Endothelial cell of umbilical vein (primary cell): ENCODE data around the gene ZNF711. TPM values are rescaled to one million over a fixed set of nuclear protein-coding genes. Genes with fewer than 3 reads are reported as not detected.
"Not testable (repeated sequence)": the region's sequence is repeated elsewhere in the genome, so short reads cannot be mapped to it uniquely, and the experiment has no call there.

Source experiments
- BruUV-seq: library from RNA; stranded (reverse); fragments of 400-500 nt; replicated peaks from 2 replicates; lab custom pipeline; 2021; lab: Mats Ljungman, UMichigan
- CTCF ChIA-PET: fragments of 300-600, 350-600 bp; sonication (Branson Sonifier 250); formaldehyde crosslinking; loops from one replicate; lab custom pipeline; 2021; ENCODE audit warnings: antibody characterized with exemption, inconsistent platforms; lab: Charles Lee
- POLR2A ChIA-PET: fragments of 300-600, 350-600 bp; sonication (Branson Sonifier 250); formaldehyde crosslinking; loops from one replicate; lab custom pipeline; 2021; ENCODE audit warnings: antibody characterized with exemption, inconsistent platforms; lab: Charles Lee
- DNase-seq: peaks from one replicate; pipeline ENCODE4 v3.0.0-alpha.2; 2011; ENCODE audit warnings: low read depth, low spot score
- FAIRE-seq: peaks from 2 replicates; lab custom pipeline; 2011; peaks lifted over from hg19 to GRCh38; lab: Jason Lieb, UNC
- H2AFZ ChIP-seq: 2 replicates; pipeline ENCODE4 v1.6.0; 2012; ENCODE audit warnings: low read depth, low read length, control low read depth, inconsistent platforms
- H3K27ac ChIP-seq: 2 replicates; pipeline ENCODE4 v1.5.1; 2011; ENCODE audit warnings: low read depth, mild to moderate bottlenecking, control low read depth, low read length, moderate library complexity; ENCODE audit not compliant: insufficient read depth
- H3K27me3 ChIP-seq, 2 experiments: 2 replicates each; pipeline versions ENCODE4 v1.6.0 to v1.6.1; 2011; ENCODE audit warnings: low read length in 2 of 2, mixed read lengths in 1 of 2; ENCODE audit not compliant: control insufficient read depth in 2 of 2, insufficient read depth in 2 of 2
- H3K36me3 ChIP-seq, 2 experiments: 2 replicates in 1 of 2; 3 replicates in 1 of 2; pipeline ENCODE4 v1.5.1; 2011; ENCODE audit warnings: low read length in 2 of 2, mild to moderate bottlenecking in 1 of 2, moderate library complexity in 1 of 2; ENCODE audit not compliant: control insufficient read depth in 2 of 2, insufficient read depth in 2 of 2; ENCODE audit errors: extremely low read depth in 1 of 2
- H3K4me1 ChIP-seq: 3 replicates; pipeline ENCODE4 v1.5.1; 2011; ENCODE audit warnings: mild to moderate bottlenecking, low read length; ENCODE audit not compliant: control insufficient read depth, insufficient read depth; ENCODE audit errors: extremely low read depth
- H3K4me2 ChIP-seq: 2 replicates; pipeline ENCODE4 v1.6.1; 2011; ENCODE audit warnings: low read length, control low read depth, mixed read lengths; ENCODE audit not compliant: insufficient read depth
- H3K4me3 ChIP-seq, 3 experiments: fragments of 200-600 bp in 1 of 3; sonication (generic), shearing (Covaris generic) in 1 of 3; replicated peaks in 1 of 3; 2 replicates each; pipeline ENCODE4 v1.5.1; 2011 to 2016; ENCODE audit warnings: control low read depth in 3 of 3, low read length in 3 of 3, mild to moderate bottlenecking in 2 of 3, inconsistent platforms in 1 of 3, low read depth in 1 of 3, moderate library complexity in 1 of 3; ENCODE audit not compliant: insufficient read depth in 1 of 3
- H3K79me2 ChIP-seq: 2 replicates; pipeline ENCODE4 v1.6.0; 2012; ENCODE audit warnings: low read length, inconsistent platforms; ENCODE audit not compliant: control insufficient read depth, insufficient read depth
- H3K9ac ChIP-seq: replicated peaks from 2 replicates; pipeline ENCODE3; 2011; ENCODE audit warnings: low read length, control low read depth; ENCODE audit not compliant: insufficient read depth; ENCODE audit errors: extremely low read depth
- H3K9me1 ChIP-seq: replicated peaks from 3 replicates; pipeline ENCODE4 v1.6.0; 2011; ENCODE audit warnings: mild to moderate bottlenecking, low read length; ENCODE audit not compliant: control insufficient read depth, insufficient read depth; ENCODE audit errors: extremely low read depth
- H3K9me3 ChIP-seq: replicated peaks from 2 replicates; pipeline ENCODE4 v1.5.1; 2012; ENCODE audit warnings: low read length, inconsistent platforms; ENCODE audit not compliant: control insufficient read depth, insufficient read depth
- H4K20me1 ChIP-seq: replicated peaks from 2 replicates; pipeline ENCODE3; 2011; ENCODE audit warnings: mild to moderate bottlenecking, low read length; ENCODE audit not compliant: control insufficient read depth, insufficient read depth; ENCODE audit errors: extremely low read depth
- CTCF ChIP-seq, 2 donors: IDR thresholded peaks; 1 replicate in 1 of 2; 2 replicates in 1 of 2; pipeline ENCODE4 v1.5.1; 2011; ENCODE audit warnings: low read length in 2 of 2, mild to moderate bottlenecking in 2 of 2, moderate library complexity in 2 of 2, control low read depth in 1 of 2, inconsistent platforms in 1 of 2, low read depth in 1 of 2; ENCODE audit not compliant: insufficient read depth in 1 of 2; ENCODE audit errors: extremely low read depth in 1 of 2
- EZH2 ChIP-seq: IDR thresholded peaks from 2 replicates; pipeline ENCODE4 v1.6.1; 2012; ENCODE audit warnings: borderline replicate concordance, low read depth, mild to moderate bottlenecking, moderate library complexity, low read length, inconsistent platforms; ENCODE audit not compliant: severe bottlenecking
- FOS ChIP-seq: IDR thresholded peaks from 2 replicates; pipeline ENCODE4 v1.6.1; 2011; ENCODE audit warnings: mild to moderate bottlenecking, low read length, moderate library complexity, borderline replicate concordance; ENCODE audit not compliant: insufficient read depth
- GATA2 ChIP-seq: IDR thresholded peaks from 2 replicates; pipeline ENCODE4 v1.7.0; 2011; ENCODE audit warnings: low read depth, mild to moderate bottlenecking, moderate library complexity, mixed read lengths, low read length; ENCODE audit not compliant: insufficient read length, insufficient read depth
- JUN ChIP-seq: IDR thresholded peaks from 2 replicates; pipeline ENCODE4 v1.6.1; 2011; ENCODE audit warnings: borderline replicate concordance, low read depth; ENCODE audit not compliant: insufficient read length, insufficient read depth
- MAX ChIP-seq: IDR thresholded peaks from 2 replicates; pipeline ENCODE4 v1.6.1; 2011; ENCODE audit not compliant: insufficient read depth, insufficient read length
- MYC ChIP-seq: IDR thresholded peaks from one replicate; pipeline ENCODE4 v1.6.1; 2011; ENCODE audit warnings: mild to moderate bottlenecking, low read depth, low read length
- POLR2A ChIP-seq: IDR thresholded peaks from 2 replicates; pipeline ENCODE4 v1.6.1; 2012; ENCODE audit warnings: low read depth, mild to moderate bottlenecking, control low read depth, low read length
- POLR2AphosphoS5 ChIP-seq: IDR thresholded peaks from 2 replicates; pipeline ENCODE4 v1.6.1; 2012; ENCODE audit warnings: low read depth, mild to moderate bottlenecking, control low read depth, low read length, moderate library complexity; ENCODE audit not compliant: insufficient read depth
- dilution Hi-C: fragments of 300-500 bp; cut with MboI; formaldehyde crosslinking; loops from one replicate; pipeline ENCODE4 v1.15.0; 2019; ENCODE audit warnings: low sequenced_read_pairs; ENCODE audit not compliant: extremely low pct_ligation_motif_present
- intact Hi-C: fragments of 100-400 bp; cut with micrococcal nuclease; formaldehyde crosslinking; loops from one replicate; pipeline ENCODE4 v1.10.0; 2022
- polyA plus RNA-seq, 4 experiments: library from polyadenylated mRNA; depleted of rRNA in 3 of 4; stranded (reverse) in 3 of 4; unstranded in 1 of 4; fragments of >200 nt; gene quantifications; 2 replicates each; pipeline versions ENCODE4 v1.2.1 to v1.2.3, GENCODE V29; 2011 to 2012; ENCODE audit warnings: missing spikeins in 1 of 4
- total RNA-seq: library from RNA; stranded (reverse); gene quantifications from 2 replicates; pipeline ENCODE4 v1.2.3, GENCODE V29; 2021

ZNF711 gene
- total and polyA plus RNA-seq, 2 donors (not counting 3 experiments of a cell fraction or from before 2014, with no cell fraction given), result 2.2 to 5.0 TPM

- TF ChIP-seq JUN, result no peak
- no peak for TF ChIP-seq CTCF (IDR thresholded peaks at IDR 0.05; ENCODE audit: extremely low read depth in 1 of 2, insufficient read depth in 1 of 2, low read depth in 1 of 2, low read length in 2 of 2)
- TF ChIP-seq MAX, result no peak
- TF ChIP-seq EZH2, result no peak
- TF ChIP-seq FOS, result no peak
- TF ChIP-seq POLR2A, result no peak
- TF ChIP-seq MYC, result no peak
- TF ChIP-seq GATA2, result no peak
- no peak for TF ChIP-seq POLR2AphosphoS5
- H3K79me2 ChIP-seq, result no peaks in the 10 kb centered on the region
- H3K27ac ChIP-seq, result no peak overlapping the region
- H3K4me1 ChIP-seq, result no peaks in the 10 kb centered on the region
- BruUV-seq, result no TSS peak
- H3K27me3 ChIP-seq, result no peaks in the 10 kb centered on the region
- H3K9ac ChIP-seq, result no peak overlapping the region
- POLR2A ChIA-PET, result no interaction called here
- no peaks in the 10 kb centered on the region for H3K9me1 ChIP-seq
- no peak overlapping the region for H3K4me2 ChIP-seq
- H3K36me3 ChIP-seq, result no peaks in the 10 kb centered on the region
- FAIRE-seq (no peak), DNase-seq (no peak)
- dilution Hi-C loops (no loop called here), intact Hi-C loops (no loop called here)
- CTCF ChIA-PET, result no interaction called here
- no peaks in the 10 kb centered on the region for H4K20me1 ChIP-seq
- no peak overlapping the region for H2AFZ ChIP-seq
- H3K4me3 ChIP-seq, result no peak overlapping the region
- H3K9me3 ChIP-seq, result no peaks in the 10 kb centered on the region
Measured at GRCh38 chrX:85309717-85310116, 65.9 kb downstream of the ZNF711 start.

DNA sequence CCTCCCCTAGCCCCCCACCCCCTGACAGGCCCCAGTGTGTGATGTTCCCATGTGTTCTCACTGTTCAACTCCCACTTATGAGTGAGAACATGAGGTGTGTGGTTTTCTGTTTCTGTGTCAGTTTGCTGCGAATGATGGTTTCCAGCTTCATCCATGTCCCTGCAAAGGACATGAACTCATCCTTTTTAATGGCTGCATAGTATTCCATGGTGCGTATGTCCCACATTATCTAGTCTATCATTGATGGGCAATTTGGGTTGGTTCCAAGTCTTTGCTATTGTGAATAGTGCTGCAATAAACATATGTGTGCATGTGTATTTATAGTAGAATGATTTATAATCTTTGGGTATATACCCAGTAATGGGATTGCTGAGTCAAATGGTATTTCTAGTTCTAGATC is 67.6 kb downstream of the ZNF711 start:
- H2AFZ ChIP-seq, H3K4me1 ChIP-seq, H3K4me2 ChIP-seq, BruUV-seq, H4K20me1 ChIP-seq, H3K9me1 ChIP-seq, H3K27ac ChIP-seq, POLR2A ChIA-PET, H3K36me3 ChIP-seq, H3K9ac ChIP-seq, H3K9me3 ChIP-seq, intact Hi-C loops, H3K79me2 ChIP-seq, H3K4me3 ChIP-seq, FAIRE-seq, CTCF ChIA-PET, H3K27me3 ChIP-seq, dilution Hi-C loops, DNase-seq: not testable (repeated sequence)
